Thoracic aorta (tissue), 2 donors: ENCODE data around the gene BICD1. TPM values are rescaled to one million over a fixed set of nuclear protein-coding genes. Genes with fewer than 3 reads are reported as not detected.

ENCODE experiments used
- ATAC-seq: fragments of 150-250 bp; one replicate; pipeline ENCODE4 v1.8.0; 2017; ENCODE audit warnings: low read depth; ENCODE audit not compliant: insufficient number of reproducible peaks, low FRiP score
- DNase-seq: peaks from one replicate; pipeline ENCODE4 v3.0.0-alpha.2; 2020; ENCODE audit warnings: low spot score
- H3K27ac ChIP-seq, 2 donors: fragments of 200-600 bp; sonication (generic); 1 replicate in 1 of 2; 2 replicates in 1 of 2; pipeline ENCODE4 v1.5.1; 2016; ENCODE audit warnings: mild to moderate bottlenecking in 2 of 2, moderate library complexity in 2 of 2
- H3K27me3 ChIP-seq: fragments of 200-600 bp; sonication (generic); replicated peaks from 2 replicates; pipeline ENCODE4 v1.6.0; 2016; ENCODE audit warnings: mild to moderate bottlenecking; ENCODE audit not compliant: insufficient read depth
- H3K36me3 ChIP-seq: fragments of 200-600 bp; sonication (generic); one replicate; pipeline ENCODE4 v1.5.1; 2016
- H3K4me1 ChIP-seq, 2 donors: fragments of 200-600 bp; sonication (generic); 1 replicate in 1 of 2; 2 replicates in 1 of 2; pipeline versions ENCODE4 v1.5.1 to v1.6.0; 2016; ENCODE audit warnings: low read depth in 2 of 2, mild to moderate bottlenecking in 1 of 2; ENCODE audit not compliant: control insufficient read depth in 1 of 2
- H3K4me3 ChIP-seq: fragments of 200-600 bp; sonication (generic); 2 replicates; pipeline ENCODE4 v1.5.1; 2016; ENCODE audit warnings: mild to moderate bottlenecking
- H3K9me3 ChIP-seq: fragments of 200-600 bp; sonication (generic); 2 replicates; pipeline ENCODE4 v1.5.1; 2016
- total RNA-seq, 2 donors: library from RNA; depleted of rRNA; stranded (reverse); fragments of >200 nt; gene quantifications; one replicate each; pipeline versions ENCODE4 v1.1.0 to v1.2.3, GENCODE V29; 2016
- TF ChIP-seq, protein P1 (sequence below): fragments of 200-600 bp; sonication (generic); IDR thresholded peaks from one replicate; pipeline ENCODE4 v1.5.1; 2019; ENCODE audit warnings: antibody characterized with exemption

Gene BICD1
- total RNA-seq, 2 donors from 2014 or later: 18.7 to 44.7 TPM

GRCh38 chr12:32240162-32240561 is 133.5 kb downstream of the BICD1 start:
- H3K9me3 ChIP-seq: peaks cover 7% of the 10 kb centered on the region
- H3K27ac ChIP-seq: no peak overlapping the region
- DNase-seq (no peak), ATAC-seq (no peak)
- H3K4me1 ChIP-seq: no peaks in the 10 kb centered on the region
- H3K36me3 ChIP-seq: no peaks in the 10 kb centered on the region
- H3K4me3 ChIP-seq: no peak overlapping the region
- H3K27me3 ChIP-seq: no peaks in the 10 kb centered on the region
- TF ChIP-seq, protein P1, sequence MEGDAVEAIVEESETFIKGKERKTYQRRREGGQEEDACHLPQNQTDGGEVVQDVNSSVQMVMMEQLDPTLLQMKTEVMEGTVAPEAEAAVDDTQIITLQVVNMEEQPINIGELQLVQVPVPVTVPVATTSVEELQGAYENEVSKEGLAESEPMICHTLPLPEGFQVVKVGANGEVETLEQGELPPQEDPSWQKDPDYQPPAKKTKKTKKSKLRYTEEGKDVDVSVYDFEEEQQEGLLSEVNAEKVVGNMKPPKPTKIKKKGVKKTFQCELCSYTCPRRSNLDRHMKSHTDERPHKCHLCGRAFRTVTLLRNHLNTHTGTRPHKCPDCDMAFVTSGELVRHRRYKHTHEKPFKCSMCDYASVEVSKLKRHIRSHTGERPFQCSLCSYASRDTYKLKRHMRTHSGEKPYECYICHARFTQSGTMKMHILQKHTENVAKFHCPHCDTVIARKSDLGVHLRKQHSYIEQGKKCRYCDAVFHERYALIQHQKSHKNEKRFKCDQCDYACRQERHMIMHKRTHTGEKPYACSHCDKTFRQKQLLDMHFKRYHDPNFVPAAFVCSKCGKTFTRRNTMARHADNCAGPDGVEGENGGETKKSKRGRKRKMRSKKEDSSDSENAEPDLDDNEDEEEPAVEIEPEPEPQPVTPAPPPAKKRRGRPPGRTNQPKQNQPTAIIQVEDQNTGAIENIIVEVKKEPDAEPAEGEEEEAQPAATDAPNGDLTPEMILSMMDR: no peak

GRCh38 chr12:32240831-32241230 is 134.2 kb downstream of the BICD1 start:
- TF ChIP-seq, protein P1: no peak
- ATAC-seq: no peak
- no peaks in the 10 kb centered on the region for H3K27me3 ChIP-seq

GRCh38 chr12:32242641-32243040 is 136.0 kb downstream of the BICD1 start:
- DNase-seq (no peak), ATAC-seq (no peak)
- TF ChIP-seq, protein P1: no peak
- Histone ChIP-seq H3K4me3 (no peak overlapping the region), H3K36me3 (no peaks in the 10 kb centered on the region), H3K4me1 (no peaks in the 10 kb centered on the region), H3K9me3 (no peaks in the 10 kb centered on the region), H3K27ac (no peak overlapping the region), H3K27me3 (no peaks in the 10 kb centered on the region)

More at GRCh38 chr12:32240831-32241230, 134.2 kb downstream of the BICD1 start:
- no peaks in the 10 kb centered on the region for H3K4me1 ChIP-seq
- no peak overlapping the region for H3K4me3 ChIP-seq
- H3K36me3 ChIP-seq: no peaks in the 10 kb centered on the region
- no peak for DNase-seq
- H3K9me3 ChIP-seq: peaks cover 7% of the 10 kb centered on the region
- no peak overlapping the region for H3K27ac ChIP-seq

DNA sequence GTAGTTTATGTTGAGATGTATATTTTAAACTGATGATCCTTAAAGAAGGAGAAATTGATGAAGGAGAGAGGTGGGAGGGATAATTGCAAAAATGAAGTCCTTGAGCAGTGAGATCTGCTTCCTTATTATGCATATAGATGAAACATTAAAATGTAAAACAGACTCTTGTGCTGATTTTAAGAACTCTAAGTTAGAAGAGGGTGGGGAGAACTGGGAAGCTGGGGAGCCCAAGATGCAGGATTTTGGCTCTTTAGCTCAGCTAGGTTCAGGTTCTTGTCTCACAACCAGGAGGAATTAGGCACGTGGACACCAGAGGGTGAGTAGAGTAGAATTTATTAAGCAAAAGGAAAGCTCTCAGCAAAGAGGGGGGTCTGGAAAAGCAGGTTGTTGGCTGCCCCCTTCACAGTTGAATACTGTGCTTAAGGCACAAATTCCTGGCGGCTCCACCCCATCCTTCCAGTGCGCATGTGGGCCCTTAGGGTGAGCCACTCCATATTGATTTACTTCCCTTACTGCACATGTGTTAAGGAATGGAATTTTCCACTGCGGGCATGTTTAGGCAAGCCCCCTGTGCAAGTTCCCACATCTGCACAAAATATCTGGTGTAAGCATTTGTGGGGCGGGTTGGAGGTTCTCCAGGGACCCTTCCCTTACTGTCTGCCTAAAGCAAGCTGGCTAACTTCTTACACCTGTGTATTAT is 141.9 kb downstream of the BICD1 start:
- ATAC-seq (no peak), DNase-seq (no peak)
- no peaks in the 10 kb centered on the region for H3K4me1 ChIP-seq
- H3K27me3 ChIP-seq: no peaks in the 10 kb centered on the region
- H3K36me3 ChIP-seq: no peaks in the 10 kb centered on the region
- H3K27ac ChIP-seq: no peak overlapping the region
- H3K9me3 ChIP-seq: no peaks in the 10 kb centered on the region
- TF ChIP-seq, protein P1: no peak
- H3K4me3 ChIP-seq: no peak overlapping the region

- no peaks in the 10 kb centered on the region for H3K4me1 ChIP-seq
- no peaks in the 10 kb centered on the region for H3K27me3 ChIP-seq
- DNase-seq (no peak), ATAC-seq (no peak)
- no peaks in the 10 kb centered on the region for H3K36me3 ChIP-seq
- H3K9me3 ChIP-seq: no peaks in the 10 kb centered on the region
- H3K4me3 ChIP-seq: no peak overlapping the region
- TF ChIP-seq, protein P1: no peak
- no peak overlapping the region for H3K27ac ChIP-seq
Measured at GRCh38 chr12:32249777-32250176, 143.1 kb downstream of the BICD1 start.
